ENCODE results near the gene FIBP. TPM values are rescaled to one million over a fixed set of nuclear protein-coding genes. Genes with fewer than 3 reads are reported as not detected.

Gene FIBP
- total and polyA plus RNA-seq, 2 donors from 2014 or later: 58.0 to 105 TPM

DNA sequence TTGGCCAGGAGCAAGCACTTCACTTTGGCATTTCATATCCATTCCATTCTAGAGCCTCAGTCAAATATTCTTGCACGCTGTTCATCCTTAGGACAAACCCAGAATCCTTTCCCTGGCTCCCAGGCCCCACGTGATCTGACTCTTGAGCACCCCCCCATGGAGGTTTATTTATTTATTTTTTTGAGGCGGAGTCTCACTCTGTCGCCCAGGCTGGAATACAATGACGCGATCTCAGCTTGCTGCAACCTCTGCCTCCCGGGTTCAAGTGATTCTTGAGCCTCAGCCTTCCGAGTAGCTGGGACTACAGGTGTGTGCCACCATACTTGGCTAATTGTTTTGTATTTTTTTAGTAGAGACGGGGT lies 44.3 kb upstream of the FIBP start:
- FAIRE-seq: no peak
- DNase-seq: no peak

DNA sequence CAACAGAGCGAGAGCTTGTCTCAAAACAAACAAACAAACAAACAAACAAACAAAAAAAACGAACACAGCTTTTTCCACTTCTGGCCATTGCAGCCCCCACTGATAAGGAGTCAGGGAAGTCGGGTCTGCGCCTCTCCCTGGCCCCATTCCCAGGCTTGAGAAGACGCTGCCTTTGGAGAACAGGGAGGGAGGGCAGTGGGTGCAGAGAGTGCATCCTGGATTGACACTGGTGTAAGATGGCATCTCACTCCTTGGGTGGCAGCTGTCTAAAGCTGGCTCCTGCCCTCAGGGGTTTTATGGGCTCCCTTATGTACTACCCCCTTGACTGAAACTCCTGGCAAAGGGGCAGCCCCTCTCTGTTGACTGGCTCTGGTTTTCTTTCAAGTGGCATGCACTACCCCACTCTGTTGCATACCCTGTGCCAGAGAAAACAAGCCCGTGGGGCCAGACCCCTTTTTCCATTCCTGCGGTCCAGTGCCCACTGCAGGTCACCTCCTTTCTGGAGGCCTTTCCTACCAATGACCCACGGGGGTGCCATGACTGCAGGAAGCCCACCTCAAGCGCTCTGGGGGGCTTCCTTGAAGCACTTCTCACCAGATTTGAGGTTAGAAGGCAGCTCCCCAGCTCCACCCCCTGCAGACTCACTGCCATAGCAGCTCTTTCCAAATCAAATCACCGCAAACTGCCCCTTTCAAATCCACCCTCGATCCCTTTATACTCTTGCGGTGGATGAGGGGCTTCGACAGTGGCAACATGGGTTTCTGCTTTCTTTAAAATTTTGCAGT lies 43.7 kb upstream of the FIBP start:
- TF ChIP-seq, protein P1, sequence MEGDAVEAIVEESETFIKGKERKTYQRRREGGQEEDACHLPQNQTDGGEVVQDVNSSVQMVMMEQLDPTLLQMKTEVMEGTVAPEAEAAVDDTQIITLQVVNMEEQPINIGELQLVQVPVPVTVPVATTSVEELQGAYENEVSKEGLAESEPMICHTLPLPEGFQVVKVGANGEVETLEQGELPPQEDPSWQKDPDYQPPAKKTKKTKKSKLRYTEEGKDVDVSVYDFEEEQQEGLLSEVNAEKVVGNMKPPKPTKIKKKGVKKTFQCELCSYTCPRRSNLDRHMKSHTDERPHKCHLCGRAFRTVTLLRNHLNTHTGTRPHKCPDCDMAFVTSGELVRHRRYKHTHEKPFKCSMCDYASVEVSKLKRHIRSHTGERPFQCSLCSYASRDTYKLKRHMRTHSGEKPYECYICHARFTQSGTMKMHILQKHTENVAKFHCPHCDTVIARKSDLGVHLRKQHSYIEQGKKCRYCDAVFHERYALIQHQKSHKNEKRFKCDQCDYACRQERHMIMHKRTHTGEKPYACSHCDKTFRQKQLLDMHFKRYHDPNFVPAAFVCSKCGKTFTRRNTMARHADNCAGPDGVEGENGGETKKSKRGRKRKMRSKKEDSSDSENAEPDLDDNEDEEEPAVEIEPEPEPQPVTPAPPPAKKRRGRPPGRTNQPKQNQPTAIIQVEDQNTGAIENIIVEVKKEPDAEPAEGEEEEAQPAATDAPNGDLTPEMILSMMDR (IDR thresholded peaks at IDR 0.05; ENCODE audit: borderline replicate concordance, extremely low read depth, insufficient read depth): no peak
- intact Hi-C loops (cut with DNase I): no loop called here
- DNase-seq: peak in 1 of 5 donors; percentile 12
- Histone ChIP-seq H3K9ac (ENCODE audit: low read length in 3 of 3) (no peak overlapping the region), H3K27me3 (ENCODE audit: control insufficient read depth, insufficient read depth, low read length) (no peaks in the 10 kb centered on the region), H3K27ac (ENCODE audit: low read depth in 2 of 2, low read length in 2 of 2) (no peak overlapping the region), H3K4me1 (ENCODE audit: control insufficient read depth in 2 of 3, insufficient read depth in 2 of 3, low read depth in 1 of 3, low read length in 3 of 3) (no peaks in the 10 kb centered on the region), H3K9me3 (ENCODE audit: control insufficient read depth in 2 of 3, insufficient read depth in 1 of 3, low read length in 3 of 3) (no peaks in the 10 kb centered on the region), H3K4me3 (ENCODE audit: low read length in 3 of 3) (no peak overlapping the region), H3K36me3 (ENCODE audit: control insufficient read depth in 2 of 3, insufficient read depth in 3 of 3, low read length in 3 of 3) (no peaks in the 10 kb centered on the region)
- FAIRE-seq: no peak

More for the DNA sequence above, 44.3 kb upstream of the FIBP start:
- H3K27me3 ChIP-seq (ENCODE audit: control insufficient read depth, insufficient read depth, low read length): no peaks in the 10 kb centered on the region
- H3K9me3 ChIP-seq (ENCODE audit: control insufficient read depth in 2 of 3, insufficient read depth in 1 of 3, low read length in 3 of 3): no peaks in the 10 kb centered on the region
- no peak overlapping the region for H3K27ac ChIP-seq (ENCODE audit: low read depth in 2 of 2, low read length in 2 of 2)
- intact Hi-C loops (cut with DNase I): no loop called here
- H3K4me1 ChIP-seq (ENCODE audit: control insufficient read depth in 2 of 3, insufficient read depth in 2 of 3, low read depth in 1 of 3, low read length in 3 of 3): no peaks in the 10 kb centered on the region
- H3K36me3 ChIP-seq (ENCODE audit: control insufficient read depth in 2 of 3, insufficient read depth in 3 of 3, low read length in 3 of 3): no peaks in the 10 kb centered on the region
- H3K9ac ChIP-seq (ENCODE audit: low read length in 3 of 3): no peak overlapping the region
- TF ChIP-seq, protein P1 (IDR thresholded peaks at IDR 0.05; ENCODE audit: borderline replicate concordance, extremely low read depth, insufficient read depth): no peak
- H3K4me3 ChIP-seq (ENCODE audit: low read length in 3 of 3): no peak overlapping the region

DNA sequence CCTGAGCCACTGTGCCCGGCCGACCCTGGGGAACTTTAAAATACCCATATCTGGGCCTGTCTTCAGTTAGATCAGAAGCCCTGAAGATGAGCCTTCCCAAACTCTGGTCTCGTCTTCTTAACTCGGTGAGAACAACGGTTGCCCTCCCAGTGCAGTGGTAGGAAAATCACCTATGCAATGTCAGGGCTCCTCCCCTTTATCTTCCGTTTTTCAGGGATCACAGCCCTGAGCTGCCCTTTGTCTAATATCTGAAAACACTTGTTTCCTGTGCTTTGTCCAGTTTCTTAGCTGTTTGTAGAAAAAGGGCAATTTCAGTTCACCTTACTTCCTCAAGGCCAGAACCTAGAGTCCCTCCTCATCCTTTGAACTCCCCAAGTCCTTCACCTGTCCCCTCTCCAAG lies 40.4 kb upstream of the FIBP start:
- intact Hi-C loops (cut with DNase I): no loop called here
- Histone ChIP-seq H3K4me1 (ENCODE audit: control insufficient read depth in 2 of 3, insufficient read depth in 2 of 3, low read depth in 1 of 3, low read length in 3 of 3) (no peaks in the 10 kb centered on the region), H3K36me3 (ENCODE audit: control insufficient read depth in 2 of 3, insufficient read depth in 3 of 3, low read length in 3 of 3) (no peaks in the 10 kb centered on the region), H3K9ac (ENCODE audit: low read length in 3 of 3) (no peak overlapping the region), H3K4me3 (ENCODE audit: low read length in 3 of 3) (no peak overlapping the region), H3K27ac (ENCODE audit: low read depth in 2 of 2, low read length in 2 of 2) (no peak overlapping the region), H3K27me3 (ENCODE audit: control insufficient read depth, insufficient read depth, low read length) (no peaks in the 10 kb centered on the region), H3K9me3 (ENCODE audit: control insufficient read depth in 2 of 3, insufficient read depth in 1 of 3, low read length in 3 of 3) (no peaks in the 10 kb centered on the region)
- TF ChIP-seq, protein P1 (IDR thresholded peaks at IDR 0.05; ENCODE audit: borderline replicate concordance, extremely low read depth, insufficient read depth): no peak
- FAIRE-seq (no peak), DNase-seq (no peak)
